Adipocyte (in vitro differentiated cells): ENCODE data around the gene RPIA.

ENCODE experiments used
- DNase-seq: peaks from one replicate; pipeline ENCODE4 v3.0.0-alpha.2; 2015; ENCODE audit warnings: low read depth
- H3K27me3 ChIP-seq: replicated peaks from 2 replicates; pipeline ENCODE4 v1.7.0; 2013; ENCODE audit warnings: mild to moderate bottlenecking, low read length, moderate library complexity; ENCODE audit not compliant: control insufficient read depth, insufficient read depth
- H3K36me3 ChIP-seq: 2 replicates; pipeline ENCODE4 v1.7.0; 2013; ENCODE audit warnings: low read length, mild to moderate bottlenecking, moderate library complexity; ENCODE audit not compliant: control insufficient read depth, insufficient read depth, severe bottlenecking
- H3K4me1 ChIP-seq: 2 replicates; pipeline ENCODE4 v1.7.0; 2013; ENCODE audit warnings: mild to moderate bottlenecking, low read length, moderate library complexity; ENCODE audit not compliant: control insufficient read depth, insufficient read depth
- H3K4me3 ChIP-seq: 2 replicates; pipeline ENCODE4 v1.7.0; 2013; ENCODE audit warnings: mild to moderate bottlenecking, low read length, moderate library complexity
- H3K9ac ChIP-seq: 2 replicates; pipeline ENCODE4 v1.7.0; 2013; ENCODE audit warnings: mild to moderate bottlenecking, low read length, moderate library complexity
- H3K9me3 ChIP-seq: 2 replicates; pipeline ENCODE4 v1.7.0; 2013; ENCODE audit warnings: mild to moderate bottlenecking, low read length, moderate library complexity; ENCODE audit not compliant: control insufficient read depth

Gene RPIA

GRCh38 chr2:88666576-88666975 lies 24.9 kb upstream of the RPIA start:
- H3K36me3 ChIP-seq, result no peaks in the 10 kb centered on the region
- no peaks in the 10 kb centered on the region for H3K9me3 ChIP-seq
- no peak overlapping the region for H3K4me3 ChIP-seq
- no peaks in the 10 kb centered on the region for H3K27me3 ChIP-seq
- no peak overlapping the region for H3K9ac ChIP-seq
- no peaks in the 10 kb centered on the region for H3K4me1 ChIP-seq
- DNase-seq, result no peak

GRCh38 chr2:88667219-88667618 lies 24.3 kb upstream of the RPIA start:
- no peak for DNase-seq
- H3K27me3 ChIP-seq, result no peaks in the 10 kb centered on the region
- no peak overlapping the region for H3K9ac ChIP-seq
- no peaks in the 10 kb centered on the region for H3K4me1 ChIP-seq
- no peaks in the 10 kb centered on the region for H3K9me3 ChIP-seq
- H3K36me3 ChIP-seq, result no peaks in the 10 kb centered on the region
- no peak overlapping the region for H3K4me3 ChIP-seq

- Histone ChIP-seq H3K9ac (no peak overlapping the region), H3K36me3 (no peaks in the 10 kb centered on the region), H3K4me1 (no peaks in the 10 kb centered on the region), H3K4me3 (no peak overlapping the region), H3K9me3 (no peaks in the 10 kb centered on the region), H3K27me3 (no peaks in the 10 kb centered on the region)
- DNase-seq, result no peak
These were observed 22.6 kb upstream of the RPIA start for GRCh38 chr2:88668862-88669261.

GRCh38 chr2:88669482-88670214 lies 21.8 kb upstream of the RPIA start:
- peak; percentile 71 for DNase-seq
- Histone ChIP-seq H3K4me1 (no peaks in the 10 kb centered on the region), H3K9me3 (no peaks in the 10 kb centered on the region), H3K27me3 (no peaks in the 10 kb centered on the region), H3K4me3 (no peak overlapping the region), H3K9ac (no peak overlapping the region), H3K36me3 (no peaks in the 10 kb centered on the region)

- H3K27me3 ChIP-seq, result no peaks in the 10 kb centered on the region
- no peaks in the 10 kb centered on the region for H3K4me1 ChIP-seq
- H3K9me3 ChIP-seq, result no peaks in the 10 kb centered on the region
- DNase-seq, result peak; percentile 83
- no peaks in the 10 kb centered on the region for H3K36me3 ChIP-seq
- no peak overlapping the region for H3K9ac ChIP-seq
- H3K4me3 ChIP-seq, result no peak overlapping the region
These were observed 19.6 kb upstream of the RPIA start for GRCh38 chr2:88671786-88672427.

GRCh38 chr2:88673363-88673762 lies 18.1 kb upstream of the RPIA start:
- no peaks in the 10 kb centered on the region for H3K36me3 ChIP-seq
- no peaks in the 10 kb centered on the region for H3K4me1 ChIP-seq
- no peak overlapping the region for H3K9ac ChIP-seq
- no peak overlapping the region for H3K4me3 ChIP-seq
- H3K9me3 ChIP-seq, result no peaks in the 10 kb centered on the region
- H3K27me3 ChIP-seq, result no peaks in the 10 kb centered on the region
- no peak for DNase-seq

- Histone ChIP-seq H3K36me3 (no peaks in the 10 kb centered on the region), H3K4me1 (no peaks in the 10 kb centered on the region), H3K4me3 (no peak overlapping the region), H3K9ac (no peak overlapping the region), H3K9me3 (peaks cover 16% of the 10 kb centered on the region), H3K27me3 (no peaks in the 10 kb centered on the region)
- DNase-seq, result no peak
These were observed 11.1 kb upstream of the RPIA start for GRCh38 chr2:88680266-88680902.

- H3K9me3 ChIP-seq, result peaks cover 16% of the 10 kb centered on the region
- no peak overlapping the region for H3K9ac ChIP-seq
- no peak overlapping the region for H3K4me3 ChIP-seq
- H3K4me1 ChIP-seq, result no peaks in the 10 kb centered on the region
- H3K27me3 ChIP-seq, result no peaks in the 10 kb centered on the region
- no peaks in the 10 kb centered on the region for H3K36me3 ChIP-seq
- DNase-seq, result no peak
These were observed 10.6 kb upstream of the RPIA start for GRCh38 chr2:88680916-88681315.

- Histone ChIP-seq H3K9me3 (peaks cover 16% of the 10 kb centered on the region), H3K27me3 (no peaks in the 10 kb centered on the region), H3K36me3 (no peaks in the 10 kb centered on the region), H3K4me3 (no peak overlapping the region), H3K4me1 (no peaks in the 10 kb centered on the region), H3K9ac (no peak overlapping the region)
- no peak for DNase-seq
These were observed 8.1 kb upstream of the RPIA start for GRCh38 chr2:88683160-88684021.

- Histone ChIP-seq H3K27me3 (no peaks in the 10 kb centered on the region), H3K9me3 (peaks cover 16% of the 10 kb centered on the region), H3K36me3 (no peaks in the 10 kb centered on the region), H3K9ac (no peak overlapping the region), H3K4me1 (no peaks in the 10 kb centered on the region), H3K4me3 (no peak overlapping the region)
- DNase-seq, result no peak
These were observed 7.0 kb upstream of the RPIA start for GRCh38 chr2:88684519-88684918.

GRCh38 chr2:88686320-88686719 lies 5.2 kb upstream of the RPIA start:
- Histone ChIP-seq H3K36me3 (no peaks in the 10 kb centered on the region), H3K9ac (no peak overlapping the region), H3K9me3 (peaks cover 16% of the 10 kb centered on the region), H3K27me3 (no peaks in the 10 kb centered on the region), H3K4me1 (peaks cover 10% of the 10 kb centered on the region), H3K4me3 (no peak overlapping the region)
- DNase-seq, result no peak
